ENCODE results near the gene ATXN1.
"Not testable (repeated sequence)": the region's sequence is repeated elsewhere in the genome, so short reads cannot be mapped to it uniquely, and the experiment has no call there.

ATXN1 gene

DNA sequence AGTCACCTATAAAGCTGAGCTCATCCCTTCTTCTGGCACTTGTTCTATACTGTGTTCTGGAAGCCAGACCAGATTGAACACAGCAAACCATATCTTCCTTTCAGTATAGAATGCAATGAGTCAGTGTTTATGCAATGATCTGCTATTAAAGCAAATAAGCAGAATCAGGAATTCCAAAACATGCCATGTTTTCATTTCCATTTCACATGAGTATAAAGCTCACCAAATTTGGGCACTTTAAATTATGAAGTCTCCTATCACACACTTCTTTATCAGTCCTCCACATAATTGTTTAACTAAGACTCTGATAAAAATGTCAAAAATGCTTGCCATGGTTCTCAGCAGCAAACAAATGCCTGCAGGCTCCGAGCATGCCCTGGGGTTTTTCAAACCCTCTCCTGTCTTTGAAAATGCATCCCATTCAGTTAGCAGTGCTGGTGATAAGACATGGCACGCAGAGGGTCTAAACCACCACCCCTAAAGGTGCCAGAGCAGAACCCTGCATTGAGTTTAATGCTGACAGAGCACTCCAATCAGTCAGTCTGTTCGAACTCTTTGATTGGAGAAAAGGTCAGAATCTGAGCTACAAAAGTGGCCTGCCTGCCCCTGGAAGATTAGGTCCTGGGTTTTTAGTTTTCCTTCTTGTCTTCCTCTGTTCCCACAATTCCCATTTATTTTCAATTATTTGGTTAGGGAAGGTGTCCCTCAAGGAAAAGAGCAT is 288.8 kb downstream of the ATXN1 start:
- no peak overlapping the region for H3K27ac ChIP-seq (ENCODE audit: low read depth, low read length)

GRCh38 chr6:16471910-16472297 is 289.4 kb downstream of the ATXN1 start:
- no peak overlapping the region for H3K27ac ChIP-seq (ENCODE audit: low read depth, low read length)
- no peaks in the 10 kb centered on the region for H3K27me3 ChIP-seq (ENCODE audit: control insufficient read depth in 1 of 2, insufficient read depth in 2 of 2, low read length in 2 of 2)
- H3K4me3 ChIP-seq (ENCODE audit: low read depth in 1 of 2, low read length in 2 of 2): no peak overlapping the region
- H3K9ac ChIP-seq (ENCODE audit: low read depth in 1 of 2, low read length in 2 of 2): no peak overlapping the region
- peaks cover 0 to 4% of the 10 kb centered on the region in 2 donors for H3K36me3 ChIP-seq (ENCODE audit: control insufficient read depth in 1 of 2, insufficient read depth in 2 of 2, low read length in 2 of 2)
- peaks cover 5 to 8% of the 10 kb centered on the region in 2 donors for H3K4me1 ChIP-seq (ENCODE audit: control insufficient read depth in 1 of 2, insufficient read depth in 2 of 2, low read length in 2 of 2)
- no peaks in the 10 kb centered on the region for H3K9me3 ChIP-seq (ENCODE audit: control insufficient read depth in 1 of 2, low read length in 2 of 2)

More for the DNA sequence above, 288.8 kb downstream of the ATXN1 start:
- H3K9ac ChIP-seq (ENCODE audit: low read depth in 1 of 2, low read length in 2 of 2): no peak overlapping the region
- no peak overlapping the region for H3K4me3 ChIP-seq (ENCODE audit: low read depth in 1 of 2, low read length in 2 of 2)
- no peaks in the 10 kb centered on the region for H3K9me3 ChIP-seq (ENCODE audit: control insufficient read depth in 1 of 2, low read length in 2 of 2)
- H3K27me3 ChIP-seq (ENCODE audit: control insufficient read depth in 1 of 2, insufficient read depth in 2 of 2, low read length in 2 of 2): no peaks in the 10 kb centered on the region
- peaks cover 0 to 4% of the 10 kb centered on the region in 2 donors for H3K36me3 ChIP-seq (ENCODE audit: control insufficient read depth in 1 of 2, insufficient read depth in 2 of 2, low read length in 2 of 2)
- H3K4me1 ChIP-seq (ENCODE audit: control insufficient read depth in 1 of 2, insufficient read depth in 2 of 2, low read length in 2 of 2): peaks cover 5 to 8% of the 10 kb centered on the region in 2 donors

DNA sequence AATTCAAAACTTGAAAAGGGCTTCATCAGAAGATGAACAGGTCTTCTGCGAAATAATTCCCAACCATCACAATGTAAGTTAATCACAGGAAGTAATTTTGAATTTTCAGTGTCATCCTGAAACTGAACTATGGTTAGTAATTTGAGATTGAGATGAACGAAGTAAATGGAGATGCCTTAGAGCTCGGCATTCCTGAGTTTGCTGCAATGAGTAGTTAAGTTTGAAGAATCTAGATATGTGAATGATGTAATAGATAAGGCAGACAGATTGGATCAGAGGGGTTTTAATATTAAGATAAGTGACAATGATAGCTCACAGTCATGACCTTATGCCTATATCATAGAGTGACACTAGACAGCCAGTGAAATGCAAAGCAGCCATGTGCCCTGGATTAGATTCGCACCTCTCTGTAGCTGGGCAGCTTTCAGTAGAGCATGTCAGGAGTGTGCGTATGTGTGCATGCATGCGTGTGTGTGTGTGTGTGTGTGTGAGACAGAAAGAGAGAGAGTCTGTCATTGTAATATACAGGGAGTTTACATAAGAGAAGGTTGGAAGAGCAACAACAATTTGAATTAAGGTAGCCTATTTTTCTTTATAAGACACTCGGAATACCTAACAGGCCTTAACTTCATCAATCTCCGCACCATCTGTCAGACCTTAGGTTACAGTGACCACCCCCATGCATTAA is 289.9 kb downstream of the ATXN1 start:
- H3K27ac ChIP-seq (ENCODE audit: low read depth, low read length): no peak overlapping the region
- no peaks in the 10 kb centered on the region for H3K9me3 ChIP-seq (ENCODE audit: control insufficient read depth in 1 of 2, low read length in 2 of 2)
- no peak overlapping the region for H3K9ac ChIP-seq (ENCODE audit: low read depth in 1 of 2, low read length in 2 of 2)

DNA sequence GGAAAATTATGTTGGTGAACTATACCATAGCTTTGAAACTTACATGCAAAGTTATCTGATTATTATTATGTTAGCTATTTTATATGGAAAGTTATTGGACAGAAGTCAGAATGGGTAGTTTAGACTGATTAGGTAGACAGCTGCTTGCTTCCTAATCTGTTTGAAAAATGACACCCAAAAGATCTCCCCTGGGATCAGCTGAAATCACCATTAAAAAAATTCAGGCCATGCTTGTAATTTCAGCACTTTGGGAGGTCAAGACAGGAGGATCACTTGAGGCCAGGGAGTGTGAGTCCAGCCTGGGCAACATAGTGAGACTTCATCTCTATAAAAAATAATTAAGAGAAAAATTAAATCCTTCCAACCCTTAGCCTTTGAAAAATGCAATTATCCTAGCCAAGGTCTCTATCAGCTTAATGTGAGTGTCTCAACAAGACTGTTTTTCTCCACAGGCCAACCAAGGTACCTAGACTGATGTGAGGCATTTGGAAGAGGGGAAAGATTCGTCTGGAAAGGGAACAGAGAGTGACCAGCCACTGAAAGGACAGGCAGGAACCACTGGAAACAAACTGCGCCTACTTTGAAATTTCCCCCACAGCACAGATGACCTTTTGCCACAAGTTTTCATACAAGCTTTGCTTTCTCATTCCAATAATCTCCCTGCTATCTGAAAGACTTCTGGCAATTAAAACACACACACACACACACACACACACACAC is 290.6 kb downstream of the ATXN1 start:
- H3K4me1 ChIP-seq (ENCODE audit: control insufficient read depth in 1 of 2, insufficient read depth in 2 of 2, low read length in 2 of 2): peaks cover 5 to 8% of the 10 kb centered on the region in 2 donors
- no peaks in the 10 kb centered on the region for H3K27me3 ChIP-seq (ENCODE audit: control insufficient read depth in 1 of 2, insufficient read depth in 2 of 2, low read length in 2 of 2)
- H3K36me3 ChIP-seq (ENCODE audit: control insufficient read depth in 1 of 2, insufficient read depth in 2 of 2, low read length in 2 of 2): peaks cover 0 to 4% of the 10 kb centered on the region in 2 donors
- no peak overlapping the region for H3K9ac ChIP-seq (ENCODE audit: low read depth in 1 of 2, low read length in 2 of 2)
- no peak overlapping the region for H3K27ac ChIP-seq (ENCODE audit: low read depth, low read length)
- no peak overlapping the region for H3K4me3 ChIP-seq (ENCODE audit: low read depth in 1 of 2, low read length in 2 of 2)
- no peaks in the 10 kb centered on the region for H3K9me3 ChIP-seq (ENCODE audit: control insufficient read depth in 1 of 2, low read length in 2 of 2)

More for the DNA sequence above, 289.9 kb downstream of the ATXN1 start:
- no peak overlapping the region for H3K4me3 ChIP-seq (ENCODE audit: low read depth in 1 of 2, low read length in 2 of 2)
- no peaks in the 10 kb centered on the region for H3K27me3 ChIP-seq (ENCODE audit: control insufficient read depth in 1 of 2, insufficient read depth in 2 of 2, low read length in 2 of 2)
- H3K36me3 ChIP-seq (ENCODE audit: control insufficient read depth in 1 of 2, insufficient read depth in 2 of 2, low read length in 2 of 2): peaks cover 0 to 4% of the 10 kb centered on the region in 2 donors
- H3K4me1 ChIP-seq (ENCODE audit: control insufficient read depth in 1 of 2, insufficient read depth in 2 of 2, low read length in 2 of 2): peaks cover 5 to 8% of the 10 kb centered on the region in 2 donors

- H3K36me3 ChIP-seq (ENCODE audit: control insufficient read depth in 1 of 2, insufficient read depth in 2 of 2, low read length in 2 of 2): no peaks in the 10 kb centered on the region
- no peak overlapping the region for H3K4me3 ChIP-seq (ENCODE audit: low read depth in 1 of 2, low read length in 2 of 2)
- H3K27ac ChIP-seq (ENCODE audit: low read depth, low read length): no peak overlapping the region
- H3K9me3 ChIP-seq (ENCODE audit: control insufficient read depth in 1 of 2, low read length in 2 of 2): no peaks in the 10 kb centered on the region
- no peak overlapping the region for H3K9ac ChIP-seq (ENCODE audit: low read depth in 1 of 2, low read length in 2 of 2)
- no peaks in the 10 kb centered on the region for H3K27me3 ChIP-seq (ENCODE audit: control insufficient read depth in 1 of 2, insufficient read depth in 2 of 2, low read length in 2 of 2)
- H3K4me1 ChIP-seq (ENCODE audit: control insufficient read depth in 1 of 2, insufficient read depth in 2 of 2, low read length in 2 of 2): peaks cover 5 to 8% of the 10 kb centered on the region in 2 donors
Observed at GRCh38 chr6:16468991-16469615, 292.2 kb downstream of the ATXN1 start.

- Histone ChIP-seq H3K4me3 (ENCODE audit: low read depth in 1 of 2, low read length in 2 of 2) (no peak overlapping the region), H3K9me3 (ENCODE audit: control insufficient read depth in 1 of 2, low read length in 2 of 2) (no peaks in the 10 kb centered on the region), H3K27me3 (ENCODE audit: control insufficient read depth in 1 of 2, insufficient read depth in 2 of 2, low read length in 2 of 2) (no peaks in the 10 kb centered on the region), H3K36me3 (ENCODE audit: control insufficient read depth in 1 of 2, insufficient read depth in 2 of 2, low read length in 2 of 2) (no peaks in the 10 kb centered on the region), H3K4me1 (ENCODE audit: control insufficient read depth in 1 of 2, insufficient read depth in 2 of 2, low read length in 2 of 2) (no peaks in the 10 kb centered on the region), H3K9ac (ENCODE audit: low read depth in 1 of 2, low read length in 2 of 2) (no peak overlapping the region), H3K27ac (ENCODE audit: low read depth, low read length) (no peak overlapping the region)
Observed at GRCh38 chr6:16466800-16467553, 294.3 kb downstream of the ATXN1 start.

GRCh38 chr6:16464045-16464444 is 297.2 kb downstream of the ATXN1 start:
- Histone ChIP-seq H3K9ac (ENCODE audit: low read depth in 1 of 2, low read length in 2 of 2) (no peak overlapping the region), H3K36me3 (ENCODE audit: control insufficient read depth in 1 of 2, insufficient read depth in 2 of 2, low read length in 2 of 2) (no peaks in the 10 kb centered on the region), H3K27me3 (ENCODE audit: control insufficient read depth in 1 of 2, insufficient read depth in 2 of 2, low read length in 2 of 2) (no peaks in the 10 kb centered on the region), H3K27ac (ENCODE audit: low read depth, low read length) (no peak overlapping the region), H3K4me1 (ENCODE audit: control insufficient read depth in 1 of 2, insufficient read depth in 2 of 2, low read length in 2 of 2) (no peaks in the 10 kb centered on the region), H3K9me3 (ENCODE audit: control insufficient read depth in 1 of 2, low read length in 2 of 2) (no peaks in the 10 kb centered on the region), H3K4me3 (ENCODE audit: low read depth in 1 of 2, low read length in 2 of 2) (no peak overlapping the region)

GRCh38 chr6:16463246-16463645 is 298.0 kb downstream of the ATXN1 start:
- H3K27me3 ChIP-seq (ENCODE audit: control insufficient read depth in 1 of 2, insufficient read depth in 2 of 2, low read length in 2 of 2); H3K36me3 ChIP-seq (ENCODE audit: control insufficient read depth in 1 of 2, insufficient read depth in 2 of 2, low read length in 2 of 2); H3K4me3 ChIP-seq (ENCODE audit: low read depth in 1 of 2, low read length in 2 of 2); H3K9me3 ChIP-seq (ENCODE audit: control insufficient read depth in 1 of 2, low read length in 2 of 2); H3K27ac ChIP-seq (ENCODE audit: low read depth, low read length); H3K9ac ChIP-seq (ENCODE audit: low read depth in 1 of 2, low read length in 2 of 2); H3K4me1 ChIP-seq (ENCODE audit: control insufficient read depth in 1 of 2, insufficient read depth in 2 of 2, low read length in 2 of 2): not testable (repeated sequence)

DNA sequence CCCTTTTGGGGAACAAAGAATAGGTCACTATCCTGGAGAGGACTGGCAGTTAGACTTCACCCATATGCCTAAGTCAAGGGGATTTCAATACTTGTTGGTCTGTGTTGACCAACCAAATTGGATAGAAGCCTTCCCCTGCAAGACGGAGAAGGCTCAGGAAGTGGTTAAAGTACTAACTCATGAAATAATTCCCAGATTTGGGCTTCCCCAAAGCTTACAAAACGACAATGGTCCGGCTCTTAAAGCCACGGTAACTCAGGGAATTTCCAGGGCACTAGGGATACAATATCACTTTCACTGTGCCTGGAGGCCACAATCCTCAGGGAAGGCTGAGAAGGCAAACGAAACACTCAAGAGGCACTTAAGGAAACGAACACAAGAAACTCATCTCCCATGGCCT is 299.8 kb downstream of the ATXN1 start:
- no peaks in the 10 kb centered on the region for H3K27me3 ChIP-seq (ENCODE audit: control insufficient read depth in 1 of 2, insufficient read depth in 2 of 2, low read length in 2 of 2)
- H3K9ac ChIP-seq (ENCODE audit: low read depth in 1 of 2, low read length in 2 of 2): no peak overlapping the region
- no peaks in the 10 kb centered on the region for H3K36me3 ChIP-seq (ENCODE audit: control insufficient read depth in 1 of 2, insufficient read depth in 2 of 2, low read length in 2 of 2)
- no peak overlapping the region for H3K4me3 ChIP-seq (ENCODE audit: low read depth in 1 of 2, low read length in 2 of 2)
- no peak overlapping the region for H3K27ac ChIP-seq (ENCODE audit: low read depth, low read length)
- H3K9me3 ChIP-seq (ENCODE audit: control insufficient read depth in 1 of 2, low read length in 2 of 2): no peaks in the 10 kb centered on the region
- no peaks in the 10 kb centered on the region for H3K4me1 ChIP-seq (ENCODE audit: control insufficient read depth in 1 of 2, insufficient read depth in 2 of 2, low read length in 2 of 2)

All from duodenal mucosa (tissue), 2 donors.